ENCODE measurements around the gene NIF3L1. TPM values are rescaled to one million over a fixed set of nuclear protein-coding genes. Genes with fewer than 3 reads are reported as not detected.
A peak's percentile ranks its signal among the peaks of the same experiment; 100 is the strongest.

The NIF3L1 gene
- total and polyA plus RNA-seq, 9 of the 15 experiments (the other 6 are each of a cell fraction or from before 2014, with no cell fraction given), result 26.7 to 89.5 (median 45.6) TPM

GRCh38 chr2:200851398-200852248 lies 37.5 kb upstream of the NIF3L1 start (continued):
- no peak for TF ChIP-seq SRSF3 (IDR thresholded peaks at IDR 0.05; ENCODE audit: insufficient read depth, low read length)
- no peak for TF ChIP-seq RBM15 (IDR thresholded peaks at IDR 0.05; ENCODE audit: insufficient read depth, low read length)
- TF ChIP-seq NR2C2 (CRISPR knock-in tag; IDR thresholded peaks at IDR 0.05), result no peak
- no peak for TF ChIP-seq NR2C2 (tag; IDR thresholded peaks at IDR 0.05)
- TF ChIP-seq, protein P1, sequence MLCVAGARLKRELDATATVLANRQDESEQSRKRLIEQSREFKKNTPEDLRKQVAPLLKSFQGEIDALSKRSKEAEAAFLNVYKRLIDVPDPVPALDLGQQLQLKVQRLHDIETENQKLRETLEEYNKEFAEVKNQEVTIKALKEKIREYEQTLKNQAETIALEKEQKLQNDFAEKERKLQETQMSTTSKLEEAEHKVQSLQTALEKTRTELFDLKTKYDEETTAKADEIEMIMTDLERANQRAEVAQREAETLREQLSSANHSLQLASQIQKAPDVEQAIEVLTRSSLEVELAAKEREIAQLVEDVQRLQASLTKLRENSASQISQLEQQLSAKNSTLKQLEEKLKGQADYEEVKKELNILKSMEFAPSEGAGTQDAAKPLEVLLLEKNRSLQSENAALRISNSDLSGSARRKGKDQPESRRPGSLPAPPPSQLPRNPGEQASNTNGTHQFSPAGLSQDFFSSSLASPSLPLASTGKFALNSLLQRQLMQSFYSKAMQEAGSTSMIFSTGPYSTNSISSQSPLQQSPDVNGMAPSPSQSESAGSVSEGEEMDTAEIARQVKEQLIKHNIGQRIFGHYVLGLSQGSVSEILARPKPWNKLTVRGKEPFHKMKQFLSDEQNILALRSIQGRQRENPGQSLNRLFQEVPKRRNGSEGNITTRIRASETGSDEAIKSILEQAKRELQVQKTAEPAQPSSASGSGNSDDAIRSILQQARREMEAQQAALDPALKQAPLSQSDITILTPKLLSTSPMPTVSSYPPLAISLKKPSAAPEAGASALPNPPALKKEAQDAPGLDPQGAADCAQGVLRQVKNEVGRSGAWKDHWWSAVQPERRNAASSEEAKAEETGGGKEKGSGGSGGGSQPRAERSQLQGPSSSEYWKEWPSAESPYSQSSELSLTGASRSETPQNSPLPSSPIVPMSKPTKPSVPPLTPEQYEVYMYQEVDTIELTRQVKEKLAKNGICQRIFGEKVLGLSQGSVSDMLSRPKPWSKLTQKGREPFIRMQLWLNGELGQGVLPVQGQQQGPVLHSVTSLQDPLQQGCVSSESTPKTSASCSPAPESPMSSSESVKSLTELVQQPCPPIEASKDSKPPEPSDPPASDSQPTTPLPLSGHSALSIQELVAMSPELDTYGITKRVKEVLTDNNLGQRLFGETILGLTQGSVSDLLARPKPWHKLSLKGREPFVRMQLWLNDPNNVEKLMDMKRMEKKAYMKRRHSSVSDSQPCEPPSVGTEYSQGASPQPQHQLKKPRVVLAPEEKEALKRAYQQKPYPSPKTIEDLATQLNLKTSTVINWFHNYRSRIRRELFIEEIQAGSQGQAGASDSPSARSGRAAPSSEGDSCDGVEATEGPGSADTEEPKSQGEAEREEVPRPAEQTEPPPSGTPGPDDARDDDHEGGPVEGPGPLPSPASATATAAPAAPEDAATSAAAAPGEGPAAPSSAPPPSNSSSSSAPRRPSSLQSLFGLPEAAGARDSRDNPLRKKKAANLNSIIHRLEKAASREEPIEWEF (CRISPR knock-in tag; IDR thresholded peaks at IDR 0.05), result no peak
- no peak for TF ChIP-seq DLX4 (CRISPR knock-in tag; IDR thresholded peaks at IDR 0.05)
- TF ChIP-seq ZNF146 (CRISPR knock-in tag; IDR thresholded peaks at IDR 0.05; ENCODE audit: unreplicated experiment), result no peak
- no peak for TF ChIP-seq KAT7 (CRISPR knock-in tag; IDR thresholded peaks at IDR 0.05; ENCODE audit: borderline replicate concordance)
- TF ChIP-seq ARID3A (IDR thresholded peaks at IDR 0.05; ENCODE audit: borderline replicate concordance, low read depth, low read length), result no peak
- TF ChIP-seq FOXA1 (IDR thresholded peaks at IDR 0.05; ENCODE audit: borderline replicate concordance), result no peak
- TF ChIP-seq ZFX (CRISPR knock-in tag; IDR thresholded peaks at IDR 0.05), result peak; percentile 22; the same call in 1 of the 2 replicates
- TF ChIP-seq EGR1 (conservative IDR thresholded peaks at IDR 0.05), result no peak
- TF ChIP-seq NCOA6 (IDR thresholded peaks at IDR 0.05), result no peak
- TF ChIP-seq, protein P2, sequence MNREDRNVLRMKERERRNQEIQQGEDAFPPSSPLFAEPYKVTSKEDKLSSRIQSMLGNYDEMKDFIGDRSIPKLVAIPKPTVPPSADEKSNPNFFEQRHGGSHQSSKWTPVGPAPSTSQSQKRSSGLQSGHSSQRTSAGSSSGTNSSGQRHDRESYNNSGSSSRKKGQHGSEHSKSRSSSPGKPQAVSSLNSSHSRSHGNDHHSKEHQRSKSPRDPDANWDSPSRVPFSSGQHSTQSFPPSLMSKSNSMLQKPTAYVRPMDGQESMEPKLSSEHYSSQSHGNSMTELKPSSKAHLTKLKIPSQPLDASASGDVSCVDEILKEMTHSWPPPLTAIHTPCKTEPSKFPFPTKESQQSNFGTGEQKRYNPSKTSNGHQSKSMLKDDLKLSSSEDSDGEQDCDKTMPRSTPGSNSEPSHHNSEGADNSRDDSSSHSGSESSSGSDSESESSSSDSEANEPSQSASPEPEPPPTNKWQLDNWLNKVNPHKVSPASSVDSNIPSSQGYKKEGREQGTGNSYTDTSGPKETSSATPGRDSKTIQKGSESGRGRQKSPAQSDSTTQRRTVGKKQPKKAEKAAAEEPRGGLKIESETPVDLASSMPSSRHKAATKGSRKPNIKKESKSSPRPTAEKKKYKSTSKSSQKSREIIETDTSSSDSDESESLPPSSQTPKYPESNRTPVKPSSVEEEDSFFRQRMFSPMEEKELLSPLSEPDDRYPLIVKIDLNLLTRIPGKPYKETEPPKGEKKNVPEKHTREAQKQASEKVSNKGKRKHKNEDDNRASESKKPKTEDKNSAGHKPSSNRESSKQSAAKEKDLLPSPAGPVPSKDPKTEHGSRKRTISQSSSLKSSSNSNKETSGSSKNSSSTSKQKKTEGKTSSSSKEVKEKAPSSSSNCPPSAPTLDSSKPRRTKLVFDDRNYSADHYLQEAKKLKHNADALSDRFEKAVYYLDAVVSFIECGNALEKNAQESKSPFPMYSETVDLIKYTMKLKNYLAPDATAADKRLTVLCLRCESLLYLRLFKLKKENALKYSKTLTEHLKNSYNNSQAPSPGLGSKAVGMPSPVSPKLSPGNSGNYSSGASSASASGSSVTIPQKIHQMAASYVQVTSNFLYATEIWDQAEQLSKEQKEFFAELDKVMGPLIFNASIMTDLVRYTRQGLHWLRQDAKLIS (CRISPR knock-in tag; IDR thresholded peaks at IDR 0.05), result no peak
- peak; percentile 77; the same call in 1 of the 2 replicates for TF ChIP-seq ILF3 (IDR thresholded peaks at IDR 0.05; ENCODE audit: borderline replicate concordance)
- no peak for TF ChIP-seq ZZZ3 (IDR thresholded peaks at IDR 0.05)

Data from K562 (cell line).